Breast epithelium (tissue), 3 donors: ENCODE measurements around the gene MRPL33.

Experiments
- POLR2A ChIP-seq: fragments of 450-650 bp; IDR thresholded peaks from one replicate; pipeline ENCODE4 v1.6.1; 2016; ENCODE audit warnings: antibody characterized with exemption, mild to moderate bottlenecking, moderate library complexity
- POLR2AphosphoS5 ChIP-seq, 3 donors: sonication (generic); formaldehyde crosslinking; IDR thresholded peaks; one replicate each; pipeline ENCODE4 v1.6.1; 2017; ENCODE audit warnings: antibody characterized with exemption in 3 of 3
- TF ChIP-seq, protein P1 (sequence below), 3 donors: fragments of 450-650 bp; IDR thresholded peaks; one replicate each; pipeline ENCODE4 v1.5.1; 2016 to 2017; ENCODE audit warnings: antibody characterized with exemption in 3 of 3, mild to moderate bottlenecking in 3 of 3, moderate library complexity in 3 of 3

DNA sequence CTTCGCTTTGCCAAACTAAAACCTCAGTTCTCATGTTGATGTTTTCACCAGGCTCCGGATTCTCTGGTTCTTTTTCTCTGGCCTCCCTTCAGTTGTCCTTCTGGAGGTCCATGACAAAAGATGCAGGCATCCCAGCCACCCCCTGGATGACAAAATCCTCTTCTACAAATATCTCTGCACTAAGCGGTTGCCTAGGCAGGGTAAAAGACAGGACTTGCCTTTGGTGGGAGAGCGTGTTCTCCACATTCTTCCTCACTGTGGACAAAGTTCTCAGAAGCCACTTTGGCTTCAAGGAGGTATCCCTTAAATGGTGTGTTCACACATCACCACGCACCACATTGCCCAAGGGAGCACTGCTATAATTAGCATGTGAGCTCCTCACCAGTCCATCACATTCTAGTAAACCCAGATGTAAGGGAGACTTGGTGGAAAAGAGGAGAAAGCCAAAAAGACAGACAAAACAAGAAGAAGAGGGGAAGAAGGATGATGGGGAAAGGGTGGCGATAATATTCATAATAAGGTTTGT is 23.6 kb upstream of the MRPL33 start:
- TF ChIP-seq, protein P1, sequence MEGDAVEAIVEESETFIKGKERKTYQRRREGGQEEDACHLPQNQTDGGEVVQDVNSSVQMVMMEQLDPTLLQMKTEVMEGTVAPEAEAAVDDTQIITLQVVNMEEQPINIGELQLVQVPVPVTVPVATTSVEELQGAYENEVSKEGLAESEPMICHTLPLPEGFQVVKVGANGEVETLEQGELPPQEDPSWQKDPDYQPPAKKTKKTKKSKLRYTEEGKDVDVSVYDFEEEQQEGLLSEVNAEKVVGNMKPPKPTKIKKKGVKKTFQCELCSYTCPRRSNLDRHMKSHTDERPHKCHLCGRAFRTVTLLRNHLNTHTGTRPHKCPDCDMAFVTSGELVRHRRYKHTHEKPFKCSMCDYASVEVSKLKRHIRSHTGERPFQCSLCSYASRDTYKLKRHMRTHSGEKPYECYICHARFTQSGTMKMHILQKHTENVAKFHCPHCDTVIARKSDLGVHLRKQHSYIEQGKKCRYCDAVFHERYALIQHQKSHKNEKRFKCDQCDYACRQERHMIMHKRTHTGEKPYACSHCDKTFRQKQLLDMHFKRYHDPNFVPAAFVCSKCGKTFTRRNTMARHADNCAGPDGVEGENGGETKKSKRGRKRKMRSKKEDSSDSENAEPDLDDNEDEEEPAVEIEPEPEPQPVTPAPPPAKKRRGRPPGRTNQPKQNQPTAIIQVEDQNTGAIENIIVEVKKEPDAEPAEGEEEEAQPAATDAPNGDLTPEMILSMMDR (IDR thresholded peaks at IDR 0.05), result no peak
- TF ChIP-seq POLR2A (no peak), POLR2AphosphoS5 (IDR thresholded peaks at IDR 0.05) (no peak)
